Astrocyte of the hippocampus (primary cell): Measurements from ENCODE around the gene FEM1A.
"Not testable (repeated sequence)": the region's sequence is repeated elsewhere in the genome, so short reads cannot be mapped to it uniquely, and the experiment has no call there.

ENCODE experiments used
- DNase-seq: peaks from one replicate; pipeline ENCODE4 v3.0.0; 2011; ENCODE audit warnings: low read depth, low spot score

FEM1A gene

DNA sequence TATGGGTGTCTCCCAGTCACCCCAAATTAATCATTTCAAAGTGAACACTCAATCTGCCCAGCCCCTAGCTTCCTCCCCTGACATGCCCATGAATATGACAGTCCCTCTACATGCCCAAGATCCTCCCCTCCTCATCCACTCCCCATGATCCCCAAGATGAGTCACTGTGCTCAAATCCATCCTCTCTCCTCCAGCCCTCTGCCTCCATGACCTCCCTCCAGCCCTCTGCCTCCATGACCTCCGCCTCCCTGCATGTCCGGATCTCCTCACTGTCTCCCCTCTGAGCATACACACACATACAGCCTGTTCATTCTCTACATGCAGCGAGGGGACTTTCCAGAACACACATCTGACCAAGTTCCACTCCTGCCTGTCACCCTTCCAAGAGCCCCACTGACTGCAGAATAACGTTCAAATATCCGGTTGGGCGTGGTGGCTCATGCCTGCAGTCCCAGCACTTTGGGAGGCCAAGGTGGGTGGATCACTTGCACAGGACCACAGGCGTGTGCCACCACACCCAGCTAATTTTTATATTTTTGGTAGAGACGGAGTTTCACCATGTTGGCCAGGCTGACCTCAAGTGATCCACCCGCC, 18.4 kb upstream of the FEM1A start:
- no peak for DNase-seq

DNA sequence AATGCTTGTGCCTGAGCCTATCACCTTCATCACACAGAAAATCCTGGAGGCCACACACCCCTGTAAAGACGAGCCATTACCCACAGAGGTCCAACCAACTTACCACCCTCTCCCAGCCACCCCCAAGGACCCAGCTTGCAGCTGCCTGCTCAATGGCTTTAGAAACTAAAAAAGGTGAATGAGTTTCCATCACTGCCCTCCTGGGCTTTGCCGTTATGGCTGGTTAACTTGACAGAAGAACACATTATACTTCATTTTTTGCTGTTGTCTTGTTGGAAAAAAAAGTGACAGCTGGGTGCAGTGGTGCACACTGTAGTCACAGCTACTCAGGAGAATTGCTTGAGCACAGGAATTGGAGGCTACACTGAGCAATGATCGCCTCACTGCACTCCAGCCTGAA, 17.4 kb upstream of the FEM1A start:
- DNase-seq: no peak

DNA sequence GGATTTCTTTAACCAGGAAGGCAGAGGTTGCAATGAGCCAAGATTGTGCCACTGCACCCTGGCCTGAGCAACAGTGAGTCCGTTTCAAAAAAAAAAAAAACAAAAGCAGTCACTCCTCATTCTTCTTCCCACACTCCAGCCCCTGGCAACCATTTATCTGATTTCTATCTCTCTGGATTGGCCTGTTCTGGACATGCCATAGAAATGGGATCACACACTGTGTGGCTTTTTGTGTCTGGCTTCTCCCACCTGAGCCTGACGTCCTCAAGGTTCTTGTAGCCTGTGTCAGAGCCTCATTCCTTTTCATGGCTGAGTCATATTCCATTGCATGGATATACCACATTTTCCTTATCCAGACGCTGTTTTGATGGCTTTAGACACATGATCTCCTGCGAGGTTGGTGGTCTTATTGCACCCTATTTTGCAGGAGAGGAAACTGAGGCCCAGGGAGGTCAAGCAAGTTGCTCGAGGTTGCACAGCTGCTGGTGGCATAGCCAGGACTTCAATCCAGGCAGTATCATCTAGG, 15.8 kb upstream of the FEM1A start:
- DNase-seq: no peak

DNA sequence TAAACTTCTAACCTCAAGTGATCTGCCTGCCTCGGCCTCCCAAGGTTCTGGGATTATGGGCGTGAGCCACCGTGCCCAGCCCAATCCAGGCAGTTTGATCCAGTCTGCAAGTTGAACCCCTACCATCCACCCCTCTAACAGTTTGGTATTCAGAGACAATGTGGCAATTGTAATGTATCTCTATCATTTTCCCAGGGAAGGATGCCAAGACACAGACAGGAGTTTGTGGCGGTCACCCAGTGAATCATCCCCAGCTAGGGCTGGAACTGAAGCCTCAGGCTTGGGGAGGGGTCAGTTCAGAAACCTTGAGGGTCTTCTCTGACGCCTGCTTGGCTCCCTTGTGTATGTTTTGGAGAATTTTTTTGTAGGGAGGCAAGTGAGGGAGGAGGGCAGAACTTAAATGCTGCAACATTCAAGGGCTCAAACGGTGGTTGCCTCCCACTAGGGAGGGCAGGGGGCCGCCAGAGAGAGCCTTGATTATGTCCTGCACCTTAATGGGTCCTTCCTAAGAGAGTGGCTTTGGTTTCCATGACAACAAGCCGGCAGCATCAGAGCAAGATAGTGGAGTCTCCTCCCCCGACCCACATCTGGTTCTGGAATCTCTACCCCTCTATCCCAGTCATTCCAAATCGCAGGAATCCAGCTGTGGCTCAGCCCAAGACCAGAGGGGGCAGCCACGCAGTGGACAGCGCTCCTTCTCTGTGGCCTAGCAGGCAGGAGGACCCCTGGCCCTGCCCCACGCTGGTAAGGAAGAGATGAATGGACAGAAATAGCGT, 14.9 kb upstream of the FEM1A start:
- no peak for DNase-seq

DNA sequence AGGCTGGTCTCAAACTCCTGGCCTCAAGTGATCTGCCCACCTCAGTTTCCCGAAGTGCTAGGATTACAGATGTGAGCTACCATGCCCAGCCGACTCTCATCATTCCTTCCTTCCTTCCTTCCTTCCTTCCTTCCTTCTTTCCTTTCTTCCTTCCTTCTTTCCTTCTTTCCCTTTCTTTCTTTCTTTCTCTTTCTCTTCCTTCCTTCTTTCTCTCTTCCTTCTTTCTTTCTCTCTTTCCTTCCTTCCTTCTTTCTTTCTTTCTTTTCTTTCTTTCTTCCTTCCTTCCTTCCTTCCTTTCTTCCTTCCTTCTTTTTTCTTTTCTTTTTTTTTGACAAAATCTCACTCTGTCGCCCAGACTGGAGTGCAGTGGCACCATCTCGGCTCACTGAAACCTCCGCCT, 13.4 kb upstream of the FEM1A start:
- DNase-seq: not testable (repeated sequence)

DNA sequence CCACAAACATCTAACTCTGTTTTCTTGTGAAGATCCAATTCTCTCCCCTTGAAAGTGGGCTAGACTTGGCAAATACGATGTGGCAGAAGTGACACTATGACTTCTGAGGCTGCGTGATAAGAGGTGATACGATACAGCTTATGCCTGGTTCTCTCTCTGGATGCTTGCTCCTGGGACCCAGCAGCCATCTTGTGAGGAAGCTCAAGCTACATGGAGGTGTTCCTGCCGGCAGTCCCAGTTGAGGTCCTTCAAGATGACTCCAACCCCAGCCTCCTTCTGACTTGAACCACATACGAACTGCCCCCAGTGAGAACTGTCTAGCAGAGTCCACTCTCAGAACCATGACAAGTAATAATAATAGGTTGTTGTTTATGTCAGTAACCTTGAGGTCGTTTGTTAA, 10.7 kb upstream of the FEM1A start:
- DNase-seq: no peak

DNA sequence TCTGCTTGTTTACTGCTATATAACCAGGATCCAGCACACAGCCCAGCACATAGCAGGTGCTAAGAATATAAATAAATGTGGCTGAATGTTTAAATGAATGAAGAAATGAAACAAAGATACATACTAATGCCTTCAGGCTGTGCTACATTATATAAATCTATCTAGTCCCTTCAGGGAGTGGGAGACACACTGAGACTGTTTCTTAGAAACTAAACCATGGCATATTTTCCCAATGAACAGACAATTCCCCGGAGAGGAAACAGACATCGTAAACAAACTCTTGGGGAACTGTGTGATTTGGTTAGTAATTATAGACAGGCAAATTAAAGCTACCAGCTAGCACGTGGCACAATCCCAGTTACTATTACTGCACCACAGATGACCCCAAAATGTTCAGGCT, 9.7 kb upstream of the FEM1A start:
- DNase-seq: no peak

DNA sequence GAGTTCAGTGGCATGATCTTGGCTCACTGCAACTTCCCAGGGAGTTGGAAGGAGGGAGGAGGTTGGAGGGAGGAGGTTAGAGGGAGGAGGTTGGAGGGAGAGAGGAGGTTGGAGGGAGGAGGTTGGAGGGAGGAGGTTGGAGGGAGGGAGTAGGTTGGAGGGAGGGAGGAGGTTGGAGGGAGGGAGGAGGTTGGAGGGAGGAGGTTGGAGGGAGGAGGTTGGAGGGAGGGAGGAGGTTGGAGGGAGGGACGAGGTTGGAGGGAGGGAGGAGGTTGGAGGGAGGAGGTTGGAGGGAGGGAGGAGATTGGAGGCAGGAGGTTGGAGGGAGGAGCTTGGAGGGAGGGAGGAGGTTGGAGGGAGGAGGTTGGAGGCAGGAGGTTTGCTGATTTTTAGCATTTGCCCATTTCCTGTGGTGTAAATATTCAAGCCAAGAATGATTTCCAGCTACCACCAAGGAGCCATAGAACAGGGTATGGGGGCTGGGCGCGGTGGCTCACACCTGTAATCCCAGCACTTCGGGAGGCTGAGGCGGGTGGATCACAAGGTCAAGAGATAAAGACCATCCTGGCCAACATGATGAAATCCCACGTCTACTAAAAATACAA, 5.0 kb upstream of the FEM1A start:
- not testable (repeated sequence) for DNase-seq

DNA sequence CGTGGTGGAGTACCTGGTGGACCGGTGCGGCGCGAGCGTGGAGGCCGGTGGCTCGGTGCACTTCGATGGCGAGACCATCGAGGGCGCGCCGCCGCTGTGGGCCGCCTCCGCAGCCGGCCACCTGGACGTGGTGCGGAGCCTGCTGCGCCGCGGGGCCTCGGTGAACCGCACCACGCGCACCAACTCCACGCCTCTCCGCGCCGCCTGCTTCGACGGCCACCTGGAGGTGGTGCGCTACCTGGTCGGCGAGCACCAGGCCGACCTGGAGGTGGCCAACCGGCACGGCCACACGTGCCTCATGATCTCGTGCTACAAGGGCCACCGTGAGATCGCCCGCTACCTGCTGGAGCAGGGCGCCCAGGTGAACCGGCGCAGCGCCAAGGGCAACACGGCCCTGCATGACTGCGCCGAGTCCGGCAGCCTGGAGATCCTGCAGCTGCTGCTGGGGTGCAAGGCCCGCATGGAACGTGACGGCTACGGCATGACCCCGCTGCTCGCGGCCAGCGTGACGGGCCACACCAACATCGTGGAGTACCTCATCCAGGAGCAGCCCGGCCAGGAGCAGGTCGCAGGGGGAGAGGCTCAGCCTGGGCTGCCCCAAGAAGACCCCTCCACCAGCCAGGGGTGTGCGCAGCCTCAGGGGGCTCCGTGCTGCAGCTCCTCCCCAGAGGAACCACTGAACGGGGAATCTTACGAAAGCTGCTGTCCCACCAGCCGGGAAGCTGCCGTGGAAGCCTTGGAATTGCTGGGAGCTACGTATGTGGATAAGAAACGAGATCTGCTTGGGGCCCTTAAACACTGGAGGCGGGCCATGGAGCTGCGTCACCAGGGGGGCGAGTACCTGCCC, 708 bp downstream of the FEM1A start:
- DNase-seq: peak; percentile 38

DNA sequence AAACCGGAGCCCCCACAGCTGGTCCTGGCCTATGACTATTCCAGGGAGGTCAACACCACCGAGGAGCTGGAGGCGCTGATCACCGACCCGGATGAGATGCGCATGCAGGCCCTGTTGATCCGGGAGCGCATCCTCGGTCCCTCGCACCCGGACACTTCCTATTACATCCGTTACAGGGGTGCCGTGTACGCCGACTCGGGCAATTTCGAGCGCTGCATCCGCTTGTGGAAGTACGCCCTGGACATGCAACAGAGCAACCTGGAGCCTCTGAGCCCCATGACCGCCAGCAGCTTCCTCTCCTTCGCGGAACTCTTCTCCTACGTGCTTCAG, 1.3 kb downstream of the FEM1A start:
- not testable (repeated sequence) for DNase-seq

DNA sequence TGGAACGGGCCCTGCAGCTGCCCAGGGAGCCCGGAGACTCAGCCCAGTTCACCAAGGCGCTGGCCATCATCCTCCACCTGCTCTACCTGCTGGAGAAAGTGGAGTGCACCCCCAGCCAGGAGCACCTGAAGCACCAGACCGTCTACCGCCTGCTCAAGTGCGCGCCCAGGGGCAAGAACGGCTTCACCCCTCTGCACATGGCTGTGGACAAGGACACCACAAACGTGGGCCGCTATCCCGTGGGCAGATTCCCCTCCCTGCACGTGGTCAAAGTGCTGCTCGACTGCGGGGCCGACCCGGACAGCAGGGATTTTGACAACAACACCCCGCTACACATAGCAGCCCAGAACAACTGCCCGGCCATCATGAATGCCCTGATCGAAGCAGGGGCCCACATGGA, 1.7 kb downstream of the FEM1A start:
- DNase-seq: not testable (repeated sequence)

DNA sequence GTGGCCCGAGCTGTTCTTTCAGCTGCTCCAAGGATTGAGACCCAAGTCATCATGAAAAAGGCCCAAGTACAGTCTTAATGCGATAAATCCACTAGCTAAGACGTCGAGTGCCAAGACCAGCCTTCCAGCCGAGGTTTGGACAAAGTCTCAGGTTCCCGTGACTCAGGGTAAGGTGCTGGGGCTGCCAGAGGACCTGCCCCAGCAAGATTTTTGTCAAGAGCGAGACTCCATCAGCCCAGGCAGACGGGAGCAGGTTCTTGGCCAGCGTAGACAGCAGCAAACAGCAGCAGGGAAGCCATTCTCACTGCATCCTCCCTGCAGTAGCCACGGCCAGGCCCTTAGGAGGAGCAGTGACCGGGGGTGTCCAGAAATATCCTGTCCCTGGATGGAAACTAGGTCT, 3.4 kb downstream of the FEM1A start:
- DNase-seq: no peak

DNA sequence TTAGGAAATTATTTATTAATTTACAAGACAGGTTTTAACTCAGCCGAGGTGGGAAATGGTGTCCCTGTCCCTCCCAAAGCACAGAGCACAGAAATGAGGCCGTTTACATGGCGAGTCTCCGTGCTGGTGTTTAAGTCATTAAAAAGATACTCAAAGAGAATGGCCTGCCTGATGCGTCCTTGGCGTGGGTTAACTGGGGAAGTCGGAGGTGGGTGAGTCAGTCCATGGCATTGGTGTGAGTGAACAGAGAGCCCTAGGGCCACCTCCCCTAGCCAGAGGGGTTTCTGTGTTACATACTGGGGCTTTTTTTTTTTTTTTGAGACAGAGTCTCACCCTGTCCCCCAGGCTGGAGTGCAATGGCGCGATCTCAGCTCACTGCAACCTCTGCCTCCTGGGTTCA, 3.9 kb downstream of the FEM1A start:
- DNase-seq: peak; percentile 41

DNA sequence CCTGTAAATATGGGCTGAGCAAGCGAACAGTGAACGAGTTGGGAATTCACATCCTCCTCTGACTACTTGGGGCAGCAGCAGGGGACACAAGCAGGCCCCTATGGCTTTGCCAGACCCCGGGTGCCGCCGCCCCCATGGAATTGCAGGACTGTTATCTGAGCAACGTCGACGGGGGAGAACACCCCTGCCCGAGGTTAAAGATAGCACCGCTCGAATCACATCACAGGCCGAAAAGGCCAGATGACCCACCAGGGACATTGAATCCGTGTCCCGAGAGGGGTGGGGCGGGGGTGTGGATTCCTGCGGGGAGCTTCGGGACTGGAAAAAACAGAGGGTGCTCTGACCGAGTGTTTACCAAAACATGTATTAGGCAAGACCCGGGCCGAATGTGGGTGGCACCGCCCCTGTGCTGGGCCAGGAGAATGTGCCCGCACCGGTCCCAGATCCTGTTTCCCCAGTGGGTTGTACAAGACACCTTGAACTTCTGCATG, 9.1 kb downstream of the FEM1A start:
- no peak for DNase-seq

DNA sequence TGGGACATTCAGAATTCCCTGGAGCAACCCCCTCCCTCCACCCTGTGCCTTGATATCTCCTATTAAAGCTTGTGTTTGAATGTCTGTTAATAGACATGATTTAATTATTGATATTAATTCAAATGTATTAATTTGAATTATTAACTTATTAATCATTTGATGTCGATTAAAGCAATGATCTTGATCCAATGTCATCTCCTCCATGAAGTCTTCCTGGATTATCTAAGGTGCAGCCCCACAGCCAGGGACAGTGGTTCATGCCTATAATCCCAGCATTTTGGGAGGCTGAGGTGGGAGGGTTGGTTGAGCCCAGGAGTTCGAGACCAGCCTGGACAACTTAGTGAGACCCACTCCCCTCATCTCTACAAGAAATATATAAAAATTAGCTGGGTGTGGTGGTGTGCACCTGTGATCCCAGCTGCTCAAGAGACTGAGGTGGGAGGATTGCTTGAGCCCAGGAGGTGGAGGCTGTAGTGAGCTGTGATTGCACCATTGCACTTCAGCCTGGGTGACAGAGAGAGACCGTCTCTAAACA, 9.6 kb downstream of the FEM1A start:
- DNase-seq: no peak

DNA sequence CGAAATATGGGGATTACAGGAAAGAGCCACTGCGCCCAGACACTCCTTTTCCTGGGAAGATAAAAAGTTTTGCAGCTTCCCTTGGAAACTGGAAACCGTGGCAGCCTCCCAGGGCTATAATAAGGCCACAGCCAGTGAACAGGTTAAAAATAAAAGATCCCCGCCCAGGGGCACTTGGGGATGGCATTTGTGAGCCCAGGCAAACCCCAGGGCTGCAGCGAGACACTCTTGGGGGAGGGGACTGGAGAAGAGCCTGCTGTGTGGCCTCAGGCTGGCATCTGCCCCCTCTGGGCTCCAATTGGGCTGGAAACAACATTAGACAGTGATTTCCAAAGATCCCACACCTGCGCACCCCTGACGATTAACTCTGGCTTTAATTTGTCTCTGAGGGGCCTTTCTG, 11.2 kb downstream of the FEM1A start:
- DNase-seq: no peak

DNA sequence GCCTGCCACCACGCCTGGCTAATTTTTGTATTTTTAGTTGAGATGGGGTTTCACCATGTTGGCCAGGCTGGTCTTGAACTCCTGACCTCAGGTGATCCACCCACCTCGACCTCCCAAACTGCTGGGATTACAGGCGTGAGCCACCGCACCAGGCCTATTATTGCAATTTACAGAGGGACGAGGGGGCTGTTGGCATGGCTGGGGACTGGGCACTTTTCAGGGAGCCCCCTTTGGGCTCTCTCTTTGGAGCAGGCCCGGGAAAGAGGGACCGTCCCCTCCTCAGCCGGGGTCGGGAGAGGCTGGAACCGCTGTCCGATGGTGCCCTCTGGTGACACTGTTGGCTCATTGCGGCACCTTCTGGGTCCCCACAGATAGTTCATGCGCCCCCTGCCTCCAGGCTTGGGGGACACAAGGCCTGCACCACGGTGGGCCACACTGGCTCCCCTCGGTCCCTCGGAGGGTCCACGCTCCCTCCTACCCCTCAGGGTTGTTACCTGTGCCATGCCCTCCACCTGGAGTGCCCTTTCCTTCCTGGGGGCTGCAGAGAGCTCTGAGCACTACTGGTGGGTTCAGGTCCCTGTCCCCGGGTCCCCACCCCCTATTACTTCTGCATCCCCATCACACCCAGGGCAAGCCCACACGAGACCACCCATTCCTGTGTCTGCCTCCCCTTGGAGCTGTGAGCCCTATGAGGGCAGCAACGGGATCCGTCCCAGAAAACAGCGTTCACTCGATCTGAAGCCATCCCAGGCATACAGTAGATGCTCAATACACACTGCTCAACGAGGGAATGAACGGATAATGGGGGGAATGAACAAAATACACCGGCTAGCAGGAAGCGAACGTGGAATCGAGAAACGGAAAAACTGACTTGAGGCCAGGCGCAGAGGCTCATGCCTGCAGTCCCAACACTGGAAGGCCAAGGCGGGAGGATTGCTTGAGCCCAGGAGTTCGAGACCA, 12.5 kb downstream of the FEM1A start:
- DNase-seq: peak; percentile 72

DNA sequence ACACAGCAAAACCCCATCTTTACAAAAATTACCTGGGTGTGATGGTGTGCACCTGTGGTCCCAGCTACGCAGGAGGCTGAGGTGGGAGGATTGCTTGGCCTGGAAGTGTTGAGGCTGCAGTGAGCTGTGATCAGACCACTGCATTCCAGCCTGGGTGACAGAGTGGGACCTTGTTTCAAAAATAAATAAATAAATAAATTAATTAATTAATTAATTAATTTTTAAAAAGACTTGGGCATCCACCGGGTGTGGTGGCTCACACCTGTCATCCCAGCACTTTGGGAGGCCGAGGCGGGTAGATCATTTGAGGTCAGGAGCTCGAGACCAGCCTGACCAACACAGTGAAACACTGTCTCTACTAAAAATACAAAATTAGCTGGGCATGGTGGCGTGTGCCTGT, 13.6 kb downstream of the FEM1A start:
- not testable (repeated sequence) for DNase-seq

DNA sequence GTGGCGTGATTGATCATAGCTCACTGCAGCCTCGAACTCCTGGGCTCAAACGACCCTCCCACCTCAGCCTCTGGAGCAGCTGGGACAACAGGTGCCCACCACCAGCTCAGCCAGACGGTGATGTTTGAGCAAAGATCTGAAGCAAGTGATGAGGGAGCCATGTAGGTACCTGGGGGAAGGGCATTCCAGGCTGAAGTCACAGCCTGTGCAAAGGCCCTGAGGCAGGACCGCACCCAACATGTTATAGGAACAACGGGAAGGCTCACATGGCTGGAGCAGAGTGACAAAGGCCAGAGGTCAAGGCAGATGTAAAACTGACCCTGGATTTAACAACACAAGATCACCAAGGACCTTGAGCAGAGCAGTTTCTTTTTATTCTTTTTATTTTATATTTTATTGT, 14.8 kb downstream of the FEM1A start:
- no peak for DNase-seq

DNA sequence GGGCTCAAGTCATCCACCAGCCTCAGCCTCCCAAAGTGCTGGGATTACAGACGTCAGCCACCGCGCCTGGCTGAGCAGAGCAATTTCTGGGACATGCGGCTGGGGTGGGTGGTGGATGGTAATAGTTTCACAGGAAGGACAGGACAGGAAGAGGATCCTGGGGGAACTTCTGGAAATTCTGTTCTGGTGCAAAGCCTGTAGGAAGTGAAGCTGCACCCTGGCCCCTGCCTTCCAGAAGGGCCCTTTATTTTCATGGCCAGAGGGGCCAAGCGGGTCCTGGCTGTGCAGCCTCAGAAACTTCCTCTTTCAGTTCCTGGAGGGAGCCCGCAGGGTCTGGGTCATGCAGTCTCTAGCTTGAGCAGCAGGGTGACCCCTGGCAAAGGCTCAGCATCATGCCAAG, 15.7 kb downstream of the FEM1A start:
- no peak for DNase-seq
